Muscle of leg (tissue), 11 donors: ENCODE data around the gene LRRC10B. TPM values are rescaled to one million over a fixed set of nuclear protein-coding genes. Genes with fewer than 3 reads are reported as not detected.

Source experiments
- DNase-seq: peaks from one replicate; pipeline ENCODE4 v3.0.0; 2013
- H3K27ac ChIP-seq: one replicate; pipeline ENCODE4 v1.5.1; 2013; ENCODE audit warnings: mild to moderate bottlenecking, low read length, control low read depth
- H3K27me3 ChIP-seq: one replicate; pipeline ENCODE4 v1.6.1; 2013; ENCODE audit warnings: low read length; ENCODE audit not compliant: control insufficient read depth, insufficient read depth
- H3K36me3 ChIP-seq: one replicate; pipeline ENCODE4 v1.6.1; 2013; ENCODE audit warnings: low read length; ENCODE audit not compliant: control insufficient read depth, insufficient read depth
- H3K4me1 ChIP-seq: one replicate; pipeline ENCODE4 v1.6.1; 2013; ENCODE audit warnings: low read length; ENCODE audit not compliant: control insufficient read depth, insufficient read depth
- H3K4me3 ChIP-seq: one replicate; pipeline ENCODE4 v1.5.1; 2013; ENCODE audit warnings: low read length, control low read depth
- H3K9me3 ChIP-seq: replicated peaks from 2 replicates; pipeline ENCODE4 v1.6.1; 2013; ENCODE audit warnings: low read depth, low read length; ENCODE audit not compliant: control insufficient read depth
- WGBS: methylation state at CpG from one replicate; pipeline ENCODE4 v1.1.5; 2013; ENCODE audit warnings: missing lambda C conversion rate; ENCODE audit not compliant: insufficient coverage; 5-methylcytosine and 5-hydroxymethylcytosine counted together
- polyA plus RNA-seq, 8 donors: library from polyadenylated mRNA; unstranded; fragments of 120-200 nt; gene quantifications; one replicate each; pipeline versions ENCODE4 v1.2.1 to v1.2.3, GENCODE V29; 2013; ENCODE audit warnings: inconsistent platforms in 1 of 8, low replicate concordance in 1 of 8; ENCODE audit not compliant: insufficient read length in 8 of 8, insufficient read depth in 1 of 8
- total RNA-seq: library from RNA; stranded (reverse); fragments of 120-200 nt; gene quantifications from one replicate; pipeline ENCODE4 v1.2.4, GENCODE V29; 2013

LRRC10B gene
- total and polyA plus RNA-seq, 9 donors, result 0.08 to 0.52 (median 0.17) TPM; not detected in 1

GRCh38 chr11:61554172-61554988 lies 45.8 kb downstream of the LRRC10B start:
- 20% methylated on average over 13 of the region's 13 CpGs for WGBS
- no peaks in the 10 kb centered on the region for H3K9me3 ChIP-seq
- H3K27ac ChIP-seq, result no peak overlapping the region
- H3K27me3 ChIP-seq, result peaks cover 57% of the 10 kb centered on the region
- no peak overlapping the region for H3K4me3 ChIP-seq
- no peaks in the 10 kb centered on the region for H3K36me3 ChIP-seq
- peaks cover 35% of the 10 kb centered on the region for H3K4me1 ChIP-seq
- DNase-seq, result no peak

- H3K36me3 ChIP-seq, result no peaks in the 10 kb centered on the region
- no peak overlapping the region for H3K4me3 ChIP-seq
- H3K27ac ChIP-seq, result no peak overlapping the region
- 4% methylated on average over 36 of the region's 57 CpGs for WGBS
- no peak for DNase-seq
- no peaks in the 10 kb centered on the region for H3K9me3 ChIP-seq
- peaks cover 64% of the 10 kb centered on the region for H3K27me3 ChIP-seq
- H3K4me1 ChIP-seq, result peaks cover 35% of the 10 kb centered on the region
Measured at GRCh38 chr11:61555051-61555969, 46.8 kb downstream of the LRRC10B start.

- WGBS, result 54% methylated on average over 6 of the region's 10 CpGs
- no peaks in the 10 kb centered on the region for H3K36me3 ChIP-seq
Measured at GRCh38 chr11:61555978-61556377, 47.4 kb downstream of the LRRC10B start.

GRCh38 chr11:61556621-61557020 lies 48.1 kb downstream of the LRRC10B start:
- peaks cover 34% of the 10 kb centered on the region for H3K4me1 ChIP-seq
- no peak for DNase-seq
- peaks cover 74% of the 10 kb centered on the region for H3K27me3 ChIP-seq
- H3K4me3 ChIP-seq, result no peak overlapping the region
- 56% methylated on average over 3 of the region's 3 CpGs for WGBS
- H3K9me3 ChIP-seq, result no peaks in the 10 kb centered on the region
- no peak overlapping the region for H3K27ac ChIP-seq
- no peaks in the 10 kb centered on the region for H3K36me3 ChIP-seq

More at GRCh38 chr11:61555978-61556377, 47.4 kb downstream of the LRRC10B start:
- DNase-seq, result no peak
- no peaks in the 10 kb centered on the region for H3K9me3 ChIP-seq
- H3K4me1 ChIP-seq, result peaks cover 35% of the 10 kb centered on the region
- peaks cover 70% of the 10 kb centered on the region for H3K27me3 ChIP-seq
- no peak overlapping the region for H3K4me3 ChIP-seq
- no peak overlapping the region for H3K27ac ChIP-seq

Other genes starting within 250 kb of the LRRC10B start
- 3.4 TPM for gene VWCE, start 213.4 kb upstream of the LRRC10B start, total RNA-seq
- gene VWCE, start 213.4 kb upstream of the LRRC10B start, polyA plus RNA-seq, result 10 to 100 TPM in 1 of 8 donors, 1 to 10 TPM in 7; 3.3 to 10.2 (median 6.1) TPM
- gene DDB1, start 175.6 kb upstream of the LRRC10B start, total RNA-seq, result 208 TPM
- 100 to 1,000 TPM; 174 to 240 (median 219) TPM for gene DDB1, start 175.6 kb upstream of the LRRC10B start, polyA plus RNA-seq
- gene TKFC, start 175.5 kb upstream of the LRRC10B start, total RNA-seq, result 13.3 TPM
- gene TKFC, start 175.5 kb upstream of the LRRC10B start, polyA plus RNA-seq, result 10 to 100 TPM; 13.5 to 32.3 (median 19.5) TPM
- 8.8 TPM for gene CYB561A3, start 146.9 kb upstream of the LRRC10B start, total RNA-seq
- gene CYB561A3, start 146.9 kb upstream of the LRRC10B start, polyA plus RNA-seq, result 10 to 100 TPM; 14.9 to 21.3 (median 16.8) TPM
- gene TMEM138, start 146.4 kb upstream of the LRRC10B start, total RNA-seq, result 15.8 TPM
- gene TMEM138, start 146.4 kb upstream of the LRRC10B start, polyA plus RNA-seq, result 10 to 100 TPM; 14.4 to 25.1 (median 20.4) TPM
- 14.2 TPM for gene TMEM216, start 116.2 kb upstream of the LRRC10B start, total RNA-seq
- 10 to 100 TPM; 12.4 to 20.7 (median 16.9) TPM for gene TMEM216, start 116.2 kb upstream of the LRRC10B start, polyA plus RNA-seq
- gene CPSF7, start 78.8 kb upstream of the LRRC10B start, total RNA-seq, result 27.8 TPM
- gene CPSF7, start 78.8 kb upstream of the LRRC10B start, polyA plus RNA-seq, result 10 to 100 TPM; 59.9 to 75.9 (median 66.2) TPM
- 28.0 TPM for gene SDHAF2, start 78.6 kb upstream of the LRRC10B start, total RNA-seq
- gene SDHAF2, start 78.6 kb upstream of the LRRC10B start, polyA plus RNA-seq, result 10 to 100 TPM; 25.2 to 40.2 (median 35.3) TPM
- gene SYT7, start 72.3 kb downstream of the LRRC10B start, total RNA-seq, result 0.93 TPM
- gene SYT7, start 72.3 kb downstream of the LRRC10B start, polyA plus RNA-seq, result 1 to 10 TPM; 2.1 to 2.8 (median 2.4) TPM
- gene DAGLA, start 171.6 kb downstream of the LRRC10B start, total RNA-seq, result 2.0 TPM
- 1 to 10 TPM; 4.3 to 6.4 (median 5.0) TPM for gene DAGLA, start 171.6 kb downstream of the LRRC10B start, polyA plus RNA-seq
- 0.49 TPM for gene MYRF, start 243.9 kb downstream of the LRRC10B start, total RNA-seq
- 1 to 10 TPM; 1.2 to 3.3 (median 1.5) TPM for gene MYRF, start 243.9 kb downstream of the LRRC10B start, polyA plus RNA-seq